Upper lobe of left lung (tissue), 4 donors: ENCODE results near the gene RAD21L1.

ENCODE experiments used
- EP300 ChIP-seq, 4 donors: sonication (generic); formaldehyde crosslinking; IDR thresholded peaks; one replicate each; pipeline ENCODE4 v1.5.1; 2017; ENCODE audit warnings: antibody characterized with exemption in 4 of 4, control low read depth in 2 of 4
- POLR2A ChIP-seq, 4 donors: fragments of 450-650 bp; IDR thresholded peaks; one replicate each; pipeline ENCODE4 v1.5.1; 2016 to 2017; ENCODE audit warnings: antibody characterized with exemption in 4 of 4, mild to moderate bottlenecking in 2 of 4
- POLR2AphosphoS5 ChIP-seq, 2 donors: sonication (generic); formaldehyde crosslinking; IDR thresholded peaks; one replicate each; pipeline ENCODE4 v1.5.1; 2017; ENCODE audit warnings: antibody characterized with exemption in 2 of 2
- TF ChIP-seq, protein P1 (sequence below), 6 experiments: fragments of 450-650 bp in 4 of 6; fragments of 200-600 bp in 2 of 6; sonication (generic) in 2 of 6; IDR thresholded peaks; one replicate each; pipeline ENCODE4 v1.5.1; 2016 to 2019; ENCODE audit warnings: antibody characterized with exemption in 6 of 6

- TF ChIP-seq, protein P1, sequence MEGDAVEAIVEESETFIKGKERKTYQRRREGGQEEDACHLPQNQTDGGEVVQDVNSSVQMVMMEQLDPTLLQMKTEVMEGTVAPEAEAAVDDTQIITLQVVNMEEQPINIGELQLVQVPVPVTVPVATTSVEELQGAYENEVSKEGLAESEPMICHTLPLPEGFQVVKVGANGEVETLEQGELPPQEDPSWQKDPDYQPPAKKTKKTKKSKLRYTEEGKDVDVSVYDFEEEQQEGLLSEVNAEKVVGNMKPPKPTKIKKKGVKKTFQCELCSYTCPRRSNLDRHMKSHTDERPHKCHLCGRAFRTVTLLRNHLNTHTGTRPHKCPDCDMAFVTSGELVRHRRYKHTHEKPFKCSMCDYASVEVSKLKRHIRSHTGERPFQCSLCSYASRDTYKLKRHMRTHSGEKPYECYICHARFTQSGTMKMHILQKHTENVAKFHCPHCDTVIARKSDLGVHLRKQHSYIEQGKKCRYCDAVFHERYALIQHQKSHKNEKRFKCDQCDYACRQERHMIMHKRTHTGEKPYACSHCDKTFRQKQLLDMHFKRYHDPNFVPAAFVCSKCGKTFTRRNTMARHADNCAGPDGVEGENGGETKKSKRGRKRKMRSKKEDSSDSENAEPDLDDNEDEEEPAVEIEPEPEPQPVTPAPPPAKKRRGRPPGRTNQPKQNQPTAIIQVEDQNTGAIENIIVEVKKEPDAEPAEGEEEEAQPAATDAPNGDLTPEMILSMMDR (IDR thresholded peaks at IDR 0.05): no peak
- TF ChIP-seq POLR2A (IDR thresholded peaks at IDR 0.05): peak in 1 of 4 donors; percentile 19
- TF ChIP-seq POLR2AphosphoS5 (IDR thresholded peaks at IDR 0.05): peak in 1 of 2 donors; percentile 53
- no peak for TF ChIP-seq EP300 (IDR thresholded peaks at IDR 0.05)
Observed at GRCh38 chr20:1225783-1226654, at the start of gene RAD21L1.
